Heart right ventricle (tissue), 16 donors: ENCODE results near the gene CLK4. TPM values are rescaled to one million over a fixed set of nuclear protein-coding genes. Genes with fewer than 3 reads are reported as not detected.

Source experiments
- ATAC-seq, 8 donors: fragments of 200-7000 bp; cut with Tn5 transposase; one replicate each; pipeline ENCODE4 v1.9.1; 2020; ENCODE audit warnings: mild to moderate bottlenecking in 8 of 8, moderate library complexity in 8 of 8, moderate number of reproducible peaks in 1 of 8
- DNase-seq, 2 donors: peaks; one replicate each; pipeline ENCODE4 v3.0.0-alpha.2; 2020
- H3K27ac ChIP-seq, 10 donors: fragments of 200-600 bp; sonication (generic) in 2 of 10; one replicate each; pipeline versions ENCODE4 v1.5.0 to v1.8.0; 2020 to 2022; ENCODE audit warnings: mild to moderate bottlenecking in 3 of 10
- H3K27me3 ChIP-seq, 7 donors: fragments of 200-600 bp; one replicate each; pipeline ENCODE4 v1.8.0; 2021 to 2022; ENCODE audit warnings: mild to moderate bottlenecking in 2 of 7
- H3K36me3 ChIP-seq, 9 donors: fragments of 200-600 bp; sonication (generic) in 1 of 9; one replicate each; pipeline versions ENCODE4 v1.5.0 to v1.8.0; 2020 to 2022; ENCODE audit warnings: mild to moderate bottlenecking in 2 of 9
- H3K4me1 ChIP-seq, 9 donors: fragments of 200-600 bp; sonication (generic) in 1 of 9; one replicate each; pipeline versions ENCODE4 v1.5.0 to v1.8.0; 2020 to 2022; ENCODE audit warnings: mild to moderate bottlenecking in 4 of 9
- H3K4me3 ChIP-seq, 10 donors: fragments of 200-600 bp; sonication (generic) in 2 of 10; one replicate each; pipeline versions ENCODE4 v1.5.0 to v1.8.0; 2020 to 2022; ENCODE audit warnings: mild to moderate bottlenecking in 7 of 10, moderate library complexity in 2 of 10
- H3K9me3 ChIP-seq, 11 donors: fragments of 200-600 bp in 10 of 11; sonication (generic) in 2 of 11; one replicate each; pipeline versions ENCODE4 v1.5.0 to v1.8.0; 2013 to 2022; ENCODE audit warnings: mild to moderate bottlenecking in 2 of 11, control low read depth in 1 of 11, moderate library complexity in 1 of 11
- CTCF ChIP-seq, 9 donors: fragments of 200-600 bp; sonication (generic) in 2 of 9; IDR thresholded peaks; one replicate each; pipeline versions ENCODE4 v1.5.0 to v1.8.0; 2021 to 2022; ENCODE audit warnings: antibody characterized with exemption in 9 of 9, mild to moderate bottlenecking in 5 of 9, moderate library complexity in 1 of 9
- WGBS, 2 donors: extraction: QIAGEN DNeasy Blood & Tissue Kit; methylation state at CpG; one replicate each; pipeline ENCODE4 v1.1.7; 2013; ENCODE audit warnings: inconsistent platforms in 1 of 2; 5-methylcytosine and 5-hydroxymethylcytosine counted together
- intact Hi-C, 10 donors: fragments of 100-400 bp; cut with DNase I; formaldehyde crosslinking; loops; one replicate each; pipeline versions ENCODE4 v1.11.1 to v1.14.2; 2022
- polyA plus RNA-seq, 2 donors: library from polyadenylated mRNA; stranded (reverse); fragments of 200-250 nt; gene quantifications; one replicate each; pipeline ENCODE4 v1.2.3, GENCODE V29; 2013
- total RNA-seq, 10 donors: library from RNA; stranded (reverse); fragmentation: NEBNext Ultra II Directional in 3 of 10; extraction: Animal tissue kit (Norgen Biotek cat#: 25700) in 3 of 10; gene quantifications; one replicate each; pipeline versions ENCODE4 v1.2.1 to v1.2.4, GENCODE V29; 2021 to 2023
- donor health status: Arrhythmogenic right ventricular cardiomyopathy.
- donor health status: ischemic (EF 13 %, LVEDD 7.1; RV severe dilation, severe dysfunction).
- donor health status: healthy with polysubstance abuse.
- donor health status: DM: no; HTN: yes; CAD: no.
- donor health status: DM: no; HTN: no; CAD: no.
- donor health status: ischemic (EF 25% LVEDD 6.9; RV normal size, moderate dysfunction).
- donor health status: ischemic (EF 25% LVEDD 5.7; RV mildly dilated, moderate dysfunction).
- donor health status: healthy.
- donor health status: DM: yes; HTN: yes; CAD: no.
- donor health status: Ischemic cardiomyopathy.
- donor health status: ischemic (EF 35%, LVEDD 5.7; RV mildly dilated, moderate dysfunction).
- donor health status: nonischemic (EF 11% LVEDD 7.7; RV severe dilation, severe dysfunction).
- donor health status: DM: yes; HTN: yes; CAD: no.
- donor health status: PGD.
- donor health status: ischemic (EF 29% LVEDD 5.4; RV normal size, mild dysfunction).
- donor health status: nonischemic (EF 23%, LVEDD 6.1; RV moderate dilation, normal function).

The CLK4 gene
- total and polyA plus RNA-seq, 12 donors = 6.0 to 67.0 (median 15.5) TPM

- Histone ChIP-seq H3K9me3 (no peaks in the 10 kb centered on the region), H3K4me3 (no peak overlapping the region), H3K27me3 (no peaks in the 10 kb centered on the region), H3K27ac (peak overlapping the region in 1 of 10 donors; percentile 15), H3K4me1 (peaks cover 0 to 19% (median 0%) of the 10 kb centered on the region in 9 donors), H3K36me3 (peaks cover 0 to 100% (median 70%) of the 10 kb centered on the region in 9 donors)
- no peak for DNase-seq
- ATAC-seq = no peak
- WGBS, 2 donors = 64 to 73% methylated on average over 3 of the region's 3 CpGs
- no peak for TF ChIP-seq CTCF (IDR thresholded peaks at IDR 0.05)
- intact Hi-C loops = no loop called here
Measured at GRCh38 chr5:178605788-178606187, 21.1 kb downstream of the CLK4 start.

- H3K4me3 ChIP-seq = no peak overlapping the region
- TF ChIP-seq CTCF (IDR thresholded peaks at IDR 0.05) = no peak
- H3K9me3 ChIP-seq = no peaks in the 10 kb centered on the region
- peaks cover 0 to 19% (median 0%) of the 10 kb centered on the region in 9 donors for H3K4me1 ChIP-seq
- ATAC-seq (no peak), DNase-seq (no peak)
- intact Hi-C loops = no loop called here
- peak overlapping the region in 4 of 10 donors; percentile 12 to 35 (median 22) for H3K27ac ChIP-seq
- no peaks in the 10 kb centered on the region for H3K27me3 ChIP-seq
- H3K36me3 ChIP-seq = peaks cover 0 to 93% (median 55%) of the 10 kb centered on the region in 9 donors
- 73 to 77% methylated on average over 2 of the region's 2 CpGs for WGBS, 2 donors
Measured at GRCh38 chr5:178602752-178603151, 24.1 kb downstream of the CLK4 start.

GRCh38 chr5:178595750-178596149 is 31.1 kb downstream of the CLK4 start:
- ATAC-seq = no peak
- peaks cover 0 to 25% (median 17%) of the 10 kb centered on the region in 11 donors for H3K9me3 ChIP-seq
- no peak for TF ChIP-seq CTCF (IDR thresholded peaks at IDR 0.05)
- peaks cover 0 to 11% (median 0%) of the 10 kb centered on the region in 7 donors for H3K27me3 ChIP-seq
- H3K27ac ChIP-seq = no peak overlapping the region
- intact Hi-C loops = no loop called here
- H3K4me1 ChIP-seq = peaks cover 0 to 10% (median 7%) of the 10 kb centered on the region in 9 donors
- H3K36me3 ChIP-seq = peaks cover 0 to 55% (median 21%) of the 10 kb centered on the region in 9 donors
- no peak overlapping the region for H3K4me3 ChIP-seq
- DNase-seq = no peak
- 96 to 98% methylated on average over 2 of the region's 2 CpGs for WGBS, 2 donors

- no peak overlapping the region for H3K4me3 ChIP-seq
- H3K9me3 ChIP-seq = peaks cover 0 to 25% (median 17%) of the 10 kb centered on the region in 11 donors
- ATAC-seq (no peak), DNase-seq (no peak)
- intact Hi-C loops = no loop called here
- peaks cover 0 to 49% (median 17%) of the 10 kb centered on the region in 9 donors for H3K36me3 ChIP-seq
- H3K27me3 ChIP-seq = peaks cover 0 to 17% (median 0%) of the 10 kb centered on the region in 7 donors
- no peak for TF ChIP-seq CTCF (IDR thresholded peaks at IDR 0.05)
- H3K4me1 ChIP-seq = peaks cover 0 to 16% (median 12%) of the 10 kb centered on the region in 9 donors
- no peak overlapping the region for H3K27ac ChIP-seq
Measured at GRCh38 chr5:178595150-178595549, 31.7 kb downstream of the CLK4 start.
